HEK293 (cell line): ENCODE measurements around the gene PTPRA.

Source experiments
- HOXC10 ChIP-seq: sonication (generic); formaldehyde crosslinking; IDR thresholded peaks from 2 replicates; pipeline ENCODE4 v1.8.1; 2023; ENCODE audit warnings: mild to moderate bottlenecking, missing genetic modification reagents
- IKZF3 ChIP-seq: fragments of 450-650 bp; IDR thresholded peaks from 2 replicates; pipeline ENCODE4 v1.5.0; 2018; ENCODE audit warnings: missing biosample characterization, mild to moderate bottlenecking, missing genetic modification characterization, moderate library complexity
- KLF10 ChIP-seq: fragments of 450-650 bp; IDR thresholded peaks from 2 replicates; pipeline ENCODE4 v1.5.1; 2018; ENCODE audit warnings: missing biosample characterization, mild to moderate bottlenecking, missing genetic modification characterization
- KLF9 ChIP-seq: fragments of 450-650 bp; formaldehyde crosslinking; IDR thresholded peaks from 2 replicates; pipeline ENCODE4 v1.5.1; 2016; ENCODE audit warnings: missing biosample characterization, missing genetic modification characterization, low read depth
- OVOL3 ChIP-seq: fragments of 450-650 bp; formaldehyde crosslinking; IDR thresholded peaks from 2 replicates; pipeline ENCODE4 v1.5.1; 2016; ENCODE audit warnings: missing biosample characterization, missing genetic modification characterization
- PBX3 ChIP-seq: sonication (generic); formaldehyde crosslinking; IDR thresholded peaks from 2 replicates; pipeline ENCODE4 v1.8.1; 2022; ENCODE audit warnings: mild to moderate bottlenecking, moderate library complexity, missing genetic modification reagents
- PRDM10 ChIP-seq: fragments of 450-650 bp; formaldehyde crosslinking; IDR thresholded peaks from 2 replicates; pipeline ENCODE4 v1.5.1; 2016; ENCODE audit warnings: missing biosample characterization, missing genetic modification characterization
- YY2 ChIP-seq: fragments of 450-650 bp; formaldehyde crosslinking; IDR thresholded peaks from 2 replicates; pipeline ENCODE4 v1.5.1; 2016; ENCODE audit warnings: missing biosample characterization, missing genetic modification characterization
- ZBTB10 ChIP-seq: fragments of 450-650 bp; formaldehyde crosslinking; IDR thresholded peaks from 2 replicates; pipeline ENCODE4 v1.5.1; 2016; ENCODE audit warnings: missing biosample characterization, missing genetic modification characterization
- ZBTB20 ChIP-seq: fragments of 450-650 bp; formaldehyde crosslinking; IDR thresholded peaks from 2 replicates; pipeline ENCODE4 v1.5.1; 2016; ENCODE audit warnings: missing biosample characterization, missing genetic modification characterization
- ZNF10 ChIP-seq: fragments of 450-650 bp; formaldehyde crosslinking; IDR thresholded peaks from 2 replicates; pipeline ENCODE4 v1.5.1; 2017; ENCODE audit warnings: missing biosample characterization, missing genetic modification characterization
- ZNF175 ChIP-seq: fragments of 450-650 bp; formaldehyde crosslinking; IDR thresholded peaks from 2 replicates; pipeline ENCODE4 v1.5.1; 2016; ENCODE audit warnings: missing biosample characterization, missing genetic modification characterization
- ZNF214 ChIP-seq: fragments of 450-650 bp; formaldehyde crosslinking; IDR thresholded peaks from 2 replicates; pipeline ENCODE4 v1.5.1; 2017; ENCODE audit warnings: missing biosample characterization, mild to moderate bottlenecking, missing genetic modification characterization, borderline replicate concordance
- ZNF274 ChIP-seq, 2 experiments: fragments of 200-500 bp in 1 of 2; fragments of 450-650 bp in 1 of 2; sonication (Bioruptor generic) in 1 of 2; formaldehyde crosslinking in 1 of 2; IDR thresholded peaks; 2 replicates each; pipeline versions ENCODE4 v1.5.1 to v1.6.1; 2014 to 2016; ENCODE audit warnings: borderline replicate concordance in 1 of 2, inconsistent platforms in 1 of 2, low read length in 1 of 2, missing biosample characterization in 1 of 2, missing genetic modification characterization in 1 of 2
- ZNF292 ChIP-seq: fragments of 450-650 bp; formaldehyde crosslinking; IDR thresholded peaks from 2 replicates; pipeline ENCODE4 v1.5.1; 2016; ENCODE audit warnings: low read depth, missing biosample characterization, missing genetic modification characterization, borderline replicate concordance
- ZNF324 ChIP-seq: fragments of 450-650 bp; formaldehyde crosslinking; IDR thresholded peaks from 2 replicates; pipeline ENCODE4 v1.5.1; 2016; ENCODE audit warnings: missing biosample characterization, missing genetic modification characterization
- ZNF404 ChIP-seq: fragments of 450-650 bp; formaldehyde crosslinking; IDR thresholded peaks from 2 replicates; pipeline ENCODE4 v1.5.1; 2017; ENCODE audit warnings: missing biosample characterization, missing genetic modification characterization
- ZNF514 ChIP-seq: fragments of 450-650 bp; formaldehyde crosslinking; IDR thresholded peaks from 2 replicates; pipeline ENCODE4 v1.5.1; 2016; ENCODE audit warnings: missing biosample characterization, missing genetic modification characterization
- ZNF548 ChIP-seq: fragments of 450-650 bp; formaldehyde crosslinking; IDR thresholded peaks from 2 replicates; pipeline ENCODE4 v1.5.1; 2016; ENCODE audit warnings: missing biosample characterization, missing genetic modification characterization
- ZNF585B ChIP-seq: fragments of 450-650 bp; formaldehyde crosslinking; IDR thresholded peaks from 2 replicates; pipeline ENCODE4 v1.5.1; 2016; ENCODE audit warnings: missing biosample characterization, missing genetic modification characterization
- ZNF624 ChIP-seq: fragments of 450-650 bp; formaldehyde crosslinking; IDR thresholded peaks from 2 replicates; pipeline ENCODE4 v1.5.1; 2017; ENCODE audit warnings: missing biosample characterization, missing genetic modification characterization
- ZNF677 ChIP-seq: fragments of 450-650 bp; IDR thresholded peaks from 2 replicates; pipeline ENCODE4 v1.5.0; 2018; ENCODE audit warnings: missing biosample characterization, mild to moderate bottlenecking, missing genetic modification characterization, moderate library complexity
- ZXDB ChIP-seq: fragments of 450-650 bp; formaldehyde crosslinking; IDR thresholded peaks from 2 replicates; pipeline ENCODE4 v1.5.1; 2016; ENCODE audit warnings: missing biosample characterization, missing genetic modification characterization
- TF ChIP-seq, protein P1 (sequence below): fragments of 450-650 bp; IDR thresholded peaks from 2 replicates; pipeline ENCODE4 v1.5.1; 2018; ENCODE audit warnings: missing biosample characterization, missing genetic modification characterization
- TF ChIP-seq, protein P2 (sequence below): fragments of 450-650 bp; formaldehyde crosslinking; IDR thresholded peaks from 2 replicates; pipeline ENCODE4 v1.5.1; 2016; ENCODE audit warnings: missing biosample characterization, missing genetic modification characterization, borderline replicate concordance

PTPRA gene

GRCh38 chr20:2840967-2841531 lies 32.2 kb upstream of the PTPRA start (continued):
- no peak for TF ChIP-seq ZNF274 (IDR thresholded peaks at IDR 0.05; ENCODE audit: low read length)
- no peak for TF ChIP-seq ZNF274 (tag by site-specific recombination; IDR thresholded peaks at IDR 0.05; ENCODE audit: borderline replicate concordance)
- no peak for TF ChIP-seq PBX3 (CRISPR knock-in tag)
- no peak for TF ChIP-seq ZNF175 (tag by site-specific recombination)
- TF ChIP-seq OVOL3 (tag by site-specific recombination), result no peak
- TF ChIP-seq ZNF214, result no peak
- no peak for TF ChIP-seq ZNF10
- TF ChIP-seq HOXC10, result no peak
- no peak for TF ChIP-seq ZNF324
- no peak for TF ChIP-seq KLF10
- peak; percentile 53; the same call in 1 of the 2 replicates for TF ChIP-seq KLF9 (tag by site-specific recombination)
- TF ChIP-seq ZXDB (tag by site-specific recombination), result 0 out of 2 replicates have a peak, but pooled peaks have one; percentile 4
- TF ChIP-seq, protein P1, sequence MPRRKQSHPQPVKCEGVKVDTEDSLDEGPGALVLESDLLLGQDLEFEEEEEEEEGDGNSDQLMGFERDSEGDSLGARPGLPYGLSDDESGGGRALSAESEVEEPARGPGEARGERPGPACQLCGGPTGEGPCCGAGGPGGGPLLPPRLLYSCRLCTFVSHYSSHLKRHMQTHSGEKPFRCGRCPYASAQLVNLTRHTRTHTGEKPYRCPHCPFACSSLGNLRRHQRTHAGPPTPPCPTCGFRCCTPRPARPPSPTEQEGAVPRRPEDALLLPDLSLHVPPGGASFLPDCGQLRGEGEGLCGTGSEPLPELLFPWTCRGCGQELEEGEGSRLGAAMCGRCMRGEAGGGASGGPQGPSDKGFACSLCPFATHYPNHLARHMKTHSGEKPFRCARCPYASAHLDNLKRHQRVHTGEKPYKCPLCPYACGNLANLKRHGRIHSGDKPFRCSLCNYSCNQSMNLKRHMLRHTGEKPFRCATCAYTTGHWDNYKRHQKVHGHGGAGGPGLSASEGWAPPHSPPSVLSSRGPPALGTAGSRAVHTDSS (tag by site-specific recombination), result no peak
- no peak for TF ChIP-seq ZNF514
- TF ChIP-seq ZNF624 (tag by site-specific recombination), result no peak
- no peak for TF ChIP-seq ZNF292
- TF ChIP-seq ZNF548, result no peak
- TF ChIP-seq PRDM10 (tag by site-specific recombination), result peak; percentile 83
- no peak for TF ChIP-seq ZBTB10 (tag by site-specific recombination)
- TF ChIP-seq, protein P2, sequence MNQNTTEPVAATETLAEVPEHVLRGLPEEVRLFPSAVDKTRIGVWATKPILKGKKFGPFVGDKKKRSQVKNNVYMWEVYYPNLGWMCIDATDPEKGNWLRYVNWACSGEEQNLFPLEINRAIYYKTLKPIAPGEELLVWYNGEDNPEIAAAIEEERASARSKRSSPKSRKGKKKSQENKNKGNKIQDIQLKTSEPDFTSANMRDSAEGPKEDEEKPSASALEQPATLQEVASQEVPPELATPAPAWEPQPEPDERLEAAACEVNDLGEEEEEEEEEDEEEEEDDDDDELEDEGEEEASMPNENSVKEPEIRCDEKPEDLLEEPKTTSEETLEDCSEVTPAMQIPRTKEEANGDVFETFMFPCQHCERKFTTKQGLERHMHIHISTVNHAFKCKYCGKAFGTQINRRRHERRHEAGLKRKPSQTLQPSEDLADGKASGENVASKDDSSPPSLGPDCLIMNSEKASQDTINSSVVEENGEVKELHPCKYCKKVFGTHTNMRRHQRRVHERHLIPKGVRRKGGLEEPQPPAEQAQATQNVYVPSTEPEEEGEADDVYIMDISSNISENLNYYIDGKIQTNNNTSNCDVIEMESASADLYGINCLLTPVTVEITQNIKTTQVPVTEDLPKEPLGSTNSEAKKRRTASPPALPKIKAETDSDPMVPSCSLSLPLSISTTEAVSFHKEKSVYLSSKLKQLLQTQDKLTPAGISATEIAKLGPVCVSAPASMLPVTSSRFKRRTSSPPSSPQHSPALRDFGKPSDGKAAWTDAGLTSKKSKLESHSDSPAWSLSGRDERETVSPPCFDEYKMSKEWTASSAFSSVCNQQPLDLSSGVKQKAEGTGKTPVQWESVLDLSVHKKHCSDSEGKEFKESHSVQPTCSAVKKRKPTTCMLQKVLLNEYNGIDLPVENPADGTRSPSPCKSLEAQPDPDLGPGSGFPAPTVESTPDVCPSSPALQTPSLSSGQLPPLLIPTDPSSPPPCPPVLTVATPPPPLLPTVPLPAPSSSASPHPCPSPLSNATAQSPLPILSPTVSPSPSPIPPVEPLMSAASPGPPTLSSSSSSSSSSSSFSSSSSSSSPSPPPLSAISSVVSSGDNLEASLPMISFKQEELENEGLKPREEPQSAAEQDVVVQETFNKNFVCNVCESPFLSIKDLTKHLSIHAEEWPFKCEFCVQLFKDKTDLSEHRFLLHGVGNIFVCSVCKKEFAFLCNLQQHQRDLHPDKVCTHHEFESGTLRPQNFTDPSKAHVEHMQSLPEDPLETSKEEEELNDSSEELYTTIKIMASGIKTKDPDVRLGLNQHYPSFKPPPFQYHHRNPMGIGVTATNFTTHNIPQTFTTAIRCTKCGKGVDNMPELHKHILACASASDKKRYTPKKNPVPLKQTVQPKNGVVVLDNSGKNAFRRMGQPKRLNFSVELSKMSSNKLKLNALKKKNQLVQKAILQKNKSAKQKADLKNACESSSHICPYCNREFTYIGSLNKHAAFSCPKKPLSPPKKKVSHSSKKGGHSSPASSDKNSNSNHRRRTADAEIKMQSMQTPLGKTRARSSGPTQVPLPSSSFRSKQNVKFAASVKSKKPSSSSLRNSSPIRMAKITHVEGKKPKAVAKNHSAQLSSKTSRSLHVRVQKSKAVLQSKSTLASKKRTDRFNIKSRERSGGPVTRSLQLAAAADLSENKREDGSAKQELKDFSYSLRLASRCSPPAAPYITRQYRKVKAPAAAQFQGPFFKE (tag by site-specific recombination), result no peak
- TF ChIP-seq ZNF404 (tag by site-specific recombination), result no peak
- TF ChIP-seq YY2 (tag by site-specific recombination), result no peak
- no peak for TF ChIP-seq ZNF677 (tag by site-specific recombination)
- peak; percentile 50; the same call in 1 of the 2 replicates for TF ChIP-seq IKZF3
- TF ChIP-seq ZBTB20 (tag by site-specific recombination), result peak; percentile 37; the same call in 1 of the 2 replicates
- TF ChIP-seq ZNF585B (tag by site-specific recombination), result no peak
